Endothelial cell (in vitro differentiated cells): ENCODE measurements around the gene LIN7C. TPM values are rescaled to one million over a fixed set of nuclear protein-coding genes. Genes with fewer than 3 reads are reported as not detected.

Experiments used
- DNase-seq: peaks from one replicate; pipeline ENCODE4 v3.0.0; 2021; ENCODE audit warnings: low spot score
- H3K27ac Mint-ChIP-seq: one replicate; pipeline ENCODE4 v1.8.0; 2021; ENCODE audit warnings: mixed read lengths, inconsistent platforms; ENCODE audit not compliant: unreplicated experiment
- H3K27me3 Mint-ChIP-seq: one replicate; pipeline ENCODE4 v1.8.0; 2021; ENCODE audit warnings: mild to moderate bottlenecking, moderate library complexity, mixed read lengths, inconsistent platforms; ENCODE audit not compliant: unreplicated experiment
- H3K36me3 Mint-ChIP-seq: one replicate; pipeline ENCODE4 v1.8.0; 2021; ENCODE audit warnings: mild to moderate bottlenecking, low read depth, mixed read lengths, inconsistent platforms; ENCODE audit not compliant: unreplicated experiment
- H3K4me1 Mint-ChIP-seq: one replicate; pipeline ENCODE4 v1.8.0; 2021; ENCODE audit warnings: mild to moderate bottlenecking, mixed read lengths, inconsistent platforms; ENCODE audit not compliant: unreplicated experiment
- H3K4me3 Mint-ChIP-seq: one replicate; pipeline ENCODE4 v1.8.0; 2021; ENCODE audit warnings: mild to moderate bottlenecking, mixed read lengths, inconsistent platforms; ENCODE audit not compliant: unreplicated experiment
- H3K9me3 Mint-ChIP-seq: one replicate; pipeline ENCODE4 v1.8.0; 2021; ENCODE audit warnings: mixed read lengths, inconsistent platforms; ENCODE audit not compliant: unreplicated experiment
- CTCF ChIP-seq: fragments of 200-600 bp; sonication (generic); IDR thresholded peaks from one replicate; pipeline ENCODE4 v1.5.0; 2021; ENCODE audit warnings: antibody characterized with exemption; ENCODE audit not compliant: unreplicated experiment
- total RNA-seq: library from RNA; stranded (reverse); fragmentation: NEBNext Ultra II Directional; extraction: Animal tissue kit (Norgen Biotek cat#: 25700); gene quantifications from one replicate; pipeline ENCODE4 v1.2.1, GENCODE V29; 2021; ENCODE audit not compliant: unreplicated experiment

LIN7C gene
- total RNA-seq, 1 donor from 2014 or later: 17.0 TPM

DNA sequence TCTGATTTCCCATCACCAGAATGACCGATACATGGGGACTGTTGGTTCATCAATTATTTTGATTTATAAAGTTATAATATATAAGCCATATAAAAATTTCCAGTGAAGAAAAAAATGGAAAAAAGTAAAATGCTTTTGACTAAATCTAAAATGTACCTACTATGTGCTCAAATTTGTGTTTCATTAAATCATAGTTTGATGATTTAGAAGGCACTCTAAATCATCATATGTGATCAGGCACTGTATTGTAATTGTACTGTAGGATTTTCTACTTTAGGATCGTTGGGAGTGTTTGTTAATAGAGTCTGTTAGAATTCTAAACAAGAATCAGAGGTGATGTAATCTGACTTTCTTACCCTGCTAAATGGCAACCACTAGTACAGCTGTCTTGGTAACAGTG is 2.4 kb downstream of the LIN7C start:
- no peak overlapping the region for H3K4me3 Mint-ChIP-seq
- DNase-seq: no peak
- no peak overlapping the region for H3K27ac Mint-ChIP-seq
- H3K9me3 Mint-ChIP-seq: no peaks in the 10 kb centered on the region
- no peaks in the 10 kb centered on the region for H3K36me3 Mint-ChIP-seq
- peaks cover 10% of the 10 kb centered on the region for H3K4me1 Mint-ChIP-seq
- no peak for TF ChIP-seq CTCF
- H3K27me3 Mint-ChIP-seq: no peaks in the 10 kb centered on the region

GRCh38 chr11:27501100-27501499 is 5.5 kb downstream of the LIN7C start:
- H3K4me3 Mint-ChIP-seq: no peak overlapping the region

GRCh38 chr11:27497911-27498310 is 8.7 kb downstream of the LIN7C start:
- no peak for TF ChIP-seq CTCF
- Mint-ChIP-seq H3K4me3 (no peak overlapping the region), H3K27me3 (no peaks in the 10 kb centered on the region), H3K9me3 (no peaks in the 10 kb centered on the region), H3K4me1 (no peaks in the 10 kb centered on the region), H3K36me3 (no peaks in the 10 kb centered on the region), H3K27ac (no peak overlapping the region)
- DNase-seq: no peak

More at GRCh38 chr11:27501100-27501499, 5.5 kb downstream of the LIN7C start:
- TF ChIP-seq CTCF: no peak
- Mint-ChIP-seq H3K9me3 (no peaks in the 10 kb centered on the region), H3K27me3 (no peaks in the 10 kb centered on the region), H3K27ac (no peak overlapping the region), H3K36me3 (no peaks in the 10 kb centered on the region), H3K4me1 (peaks cover 6% of the 10 kb centered on the region)
- DNase-seq: no peak

GRCh38 chr11:27497284-27497866 is 9.2 kb downstream of the LIN7C start:
- no peaks in the 10 kb centered on the region for H3K36me3 Mint-ChIP-seq
- H3K27me3 Mint-ChIP-seq: no peaks in the 10 kb centered on the region
- peak; percentile 34 for TF ChIP-seq CTCF
- no peaks in the 10 kb centered on the region for H3K9me3 Mint-ChIP-seq
- no peaks in the 10 kb centered on the region for H3K4me1 Mint-ChIP-seq
- no peak for DNase-seq
- no peak overlapping the region for H3K4me3 Mint-ChIP-seq
- no peak overlapping the region for H3K27ac Mint-ChIP-seq

- Mint-ChIP-seq H3K4me3 (no peak overlapping the region), H3K27me3 (peaks cover under 1% of the 10 kb centered on the region), H3K4me1 (no peaks in the 10 kb centered on the region), H3K36me3 (peaks cover 5% of the 10 kb centered on the region), H3K9me3 (no peaks in the 10 kb centered on the region), H3K27ac (no peak overlapping the region)
- no peak for TF ChIP-seq CTCF
- no peak for DNase-seq
Observed at GRCh38 chr11:27496461-27496860, 10.1 kb downstream of the LIN7C start.
